KMS-11 (cell line): ENCODE data around the gene PTGR2.

Experiments
- H2AFZ ChIP-seq: fragments of 200-600 bp; sonication (generic); 2 replicates; pipeline ENCODE4 v1.6.1; 2016; ENCODE audit warnings: antibody characterized with exemption, mixed run types, low read depth
- H3K27ac ChIP-seq: fragments of 200-600 bp; sonication (generic); 2 replicates; pipeline ENCODE4 v1.6.1; 2016; ENCODE audit warnings: mild to moderate bottlenecking, mixed run types
- H3K27me3 ChIP-seq: fragments of 200-600 bp; sonication (generic); 2 replicates; pipeline ENCODE4 v1.6.1; 2017; ENCODE audit warnings: mild to moderate bottlenecking, low read depth, mixed run types, moderate library complexity; ENCODE audit not compliant: insufficient read depth
- H3K36me3 ChIP-seq: fragments of 200-600 bp; sonication (generic); 2 replicates; pipeline ENCODE4 v1.6.1; 2017; ENCODE audit warnings: mild to moderate bottlenecking, mixed run types; ENCODE audit not compliant: insufficient read depth
- H3K4me1 ChIP-seq: fragments of 200-600 bp; sonication (generic); 2 replicates; pipeline ENCODE4 v1.6.1; 2016; ENCODE audit warnings: mild to moderate bottlenecking, low read depth, mixed run types; ENCODE audit not compliant: poor library complexity, severe bottlenecking
- H3K4me2 ChIP-seq: fragments of 200-600 bp; sonication (generic); 2 replicates; pipeline ENCODE4 v1.7.0; 2016; ENCODE audit warnings: mild to moderate bottlenecking, mixed run types
- H3K4me3 ChIP-seq: fragments of 200-600 bp; sonication (generic); IDR thresholded peaks from 2 replicates; pipeline ENCODE4 v1.6.1; 2017; ENCODE audit warnings: low read depth, low read length, mixed read lengths; ENCODE audit not compliant: insufficient read depth
- H3K79me2 ChIP-seq: fragments of 200-600 bp; sonication (generic); 2 replicates; pipeline ENCODE4 v1.6.1; 2016; ENCODE audit warnings: low read depth, mixed run types; ENCODE audit not compliant: insufficient read depth
- H3K9ac ChIP-seq: fragments of 200-600 bp; sonication (generic); 2 replicates; pipeline ENCODE4 v1.6.1; 2016; ENCODE audit warnings: mild to moderate bottlenecking, mixed run types
- H4K20me1 ChIP-seq: fragments of 200-600 bp; sonication (generic); 2 replicates; pipeline ENCODE4 v1.6.1; 2016; ENCODE audit warnings: mild to moderate bottlenecking, mixed run types; ENCODE audit not compliant: insufficient read depth
- TF ChIP-seq, protein P1 (sequence below): fragments of 200-600 bp; sonication (generic); conservative IDR thresholded peaks from 2 replicates; pipeline ENCODE4 v1.6.1; 2017; ENCODE audit warnings: low read depth, mild to moderate bottlenecking, antibody characterized with exemption, low read length, moderate library complexity, mixed read lengths

The PTGR2 gene

DNA sequence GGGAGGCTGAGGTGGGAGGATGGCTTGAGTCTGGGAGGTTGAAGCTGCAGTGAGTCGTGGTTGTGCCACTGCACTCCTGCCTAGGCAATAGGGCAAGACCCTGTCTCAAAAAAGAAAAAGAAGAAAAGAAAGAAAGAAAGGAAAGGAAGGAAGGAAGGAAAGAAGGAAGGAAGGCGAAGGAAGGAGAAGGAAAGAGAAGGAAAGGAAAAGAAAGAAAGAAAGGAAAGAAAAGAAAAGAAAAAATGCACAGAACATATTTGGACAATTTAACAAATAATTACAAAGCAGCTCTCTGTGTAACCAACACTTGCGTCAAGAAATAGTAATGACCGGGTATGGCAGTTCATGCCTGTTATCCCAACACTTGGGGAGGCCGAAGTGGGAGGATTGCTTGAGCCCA, 35.8 kb upstream of the PTGR2 start:
- Histone ChIP-seq H3K27ac (no peak overlapping the region), H3K4me2 (no peak overlapping the region), H2AFZ (no peak overlapping the region), H4K20me1 (no peaks in the 10 kb centered on the region), H3K4me3 (no peak overlapping the region), H3K4me1 (no peaks in the 10 kb centered on the region), H3K27me3 (no peaks in the 10 kb centered on the region), H3K79me2 (no peaks in the 10 kb centered on the region), H3K36me3 (no peaks in the 10 kb centered on the region), H3K9ac (no peak overlapping the region)
- TF ChIP-seq, protein P1, sequence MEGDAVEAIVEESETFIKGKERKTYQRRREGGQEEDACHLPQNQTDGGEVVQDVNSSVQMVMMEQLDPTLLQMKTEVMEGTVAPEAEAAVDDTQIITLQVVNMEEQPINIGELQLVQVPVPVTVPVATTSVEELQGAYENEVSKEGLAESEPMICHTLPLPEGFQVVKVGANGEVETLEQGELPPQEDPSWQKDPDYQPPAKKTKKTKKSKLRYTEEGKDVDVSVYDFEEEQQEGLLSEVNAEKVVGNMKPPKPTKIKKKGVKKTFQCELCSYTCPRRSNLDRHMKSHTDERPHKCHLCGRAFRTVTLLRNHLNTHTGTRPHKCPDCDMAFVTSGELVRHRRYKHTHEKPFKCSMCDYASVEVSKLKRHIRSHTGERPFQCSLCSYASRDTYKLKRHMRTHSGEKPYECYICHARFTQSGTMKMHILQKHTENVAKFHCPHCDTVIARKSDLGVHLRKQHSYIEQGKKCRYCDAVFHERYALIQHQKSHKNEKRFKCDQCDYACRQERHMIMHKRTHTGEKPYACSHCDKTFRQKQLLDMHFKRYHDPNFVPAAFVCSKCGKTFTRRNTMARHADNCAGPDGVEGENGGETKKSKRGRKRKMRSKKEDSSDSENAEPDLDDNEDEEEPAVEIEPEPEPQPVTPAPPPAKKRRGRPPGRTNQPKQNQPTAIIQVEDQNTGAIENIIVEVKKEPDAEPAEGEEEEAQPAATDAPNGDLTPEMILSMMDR, result no peak

DNA sequence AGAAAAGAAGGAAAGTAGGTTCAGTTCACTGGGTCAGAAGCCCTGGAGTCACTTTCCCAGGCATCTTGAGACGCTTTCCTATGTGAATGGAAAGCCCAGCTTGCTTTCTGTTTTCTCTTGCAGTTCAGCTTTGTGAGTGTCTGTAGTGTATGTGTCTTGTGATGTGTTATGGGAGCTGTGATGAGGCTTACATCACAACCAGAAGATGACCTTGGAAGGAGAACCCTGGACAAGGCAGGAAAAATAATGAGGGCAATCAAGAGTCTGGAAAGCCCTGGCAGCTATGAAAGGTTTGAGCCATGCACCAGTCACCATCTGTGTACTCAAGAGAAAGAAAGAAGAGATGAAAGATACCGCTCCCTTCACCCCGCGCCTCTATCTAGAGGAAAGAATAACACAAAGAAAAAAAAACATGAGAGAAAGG, 35.2 kb upstream of the PTGR2 start:
- Histone ChIP-seq H3K4me3 (no peak overlapping the region), H2AFZ (no peak overlapping the region), H3K4me1 (no peaks in the 10 kb centered on the region), H3K79me2 (no peaks in the 10 kb centered on the region), H4K20me1 (no peaks in the 10 kb centered on the region), H3K9ac (no peak overlapping the region), H3K4me2 (no peak overlapping the region), H3K36me3 (no peaks in the 10 kb centered on the region), H3K27ac (no peak overlapping the region), H3K27me3 (no peaks in the 10 kb centered on the region)
- TF ChIP-seq, protein P1, result no peak

DNA sequence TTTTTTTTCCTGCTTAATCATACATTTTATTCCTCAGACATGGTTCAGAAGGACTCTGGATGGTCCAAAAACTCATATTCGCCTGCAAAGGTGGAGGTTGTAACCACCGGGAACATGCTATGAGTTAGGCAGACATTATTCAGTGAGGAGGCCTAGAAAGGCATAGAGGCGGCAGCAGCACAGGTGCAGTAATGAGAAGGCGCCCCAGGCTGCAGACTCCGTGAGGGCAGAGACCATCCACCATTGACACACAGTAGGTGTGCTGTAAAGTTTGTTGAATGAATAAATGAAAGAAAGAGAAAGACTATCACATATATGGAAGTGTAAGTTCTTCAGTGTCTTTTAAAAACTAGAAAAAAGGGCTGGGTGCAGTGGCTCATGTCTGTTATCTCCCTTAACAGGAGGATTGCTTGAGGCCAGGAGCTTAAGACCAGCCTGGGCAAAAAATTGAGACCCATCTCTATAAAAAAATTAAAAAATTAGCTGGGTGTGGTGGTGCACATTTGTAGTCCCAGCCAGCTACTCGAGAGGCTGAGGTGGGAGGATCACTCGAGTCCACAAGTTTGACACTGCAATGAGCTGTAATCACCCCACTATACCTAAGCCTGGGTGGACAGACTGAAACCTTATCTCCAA, 34.5 kb upstream of the PTGR2 start:
- no peaks in the 10 kb centered on the region for H3K4me1 ChIP-seq
- H3K79me2 ChIP-seq, result no peaks in the 10 kb centered on the region
- no peaks in the 10 kb centered on the region for H3K27me3 ChIP-seq
- H3K4me3 ChIP-seq, result no peak overlapping the region
- H4K20me1 ChIP-seq, result no peaks in the 10 kb centered on the region
- H3K36me3 ChIP-seq, result no peaks in the 10 kb centered on the region
- H3K9ac ChIP-seq, result no peak overlapping the region
- no peak overlapping the region for H3K4me2 ChIP-seq
- H3K27ac ChIP-seq, result no peak overlapping the region
- H2AFZ ChIP-seq, result no peak overlapping the region
- TF ChIP-seq, protein P1, result no peak

DNA sequence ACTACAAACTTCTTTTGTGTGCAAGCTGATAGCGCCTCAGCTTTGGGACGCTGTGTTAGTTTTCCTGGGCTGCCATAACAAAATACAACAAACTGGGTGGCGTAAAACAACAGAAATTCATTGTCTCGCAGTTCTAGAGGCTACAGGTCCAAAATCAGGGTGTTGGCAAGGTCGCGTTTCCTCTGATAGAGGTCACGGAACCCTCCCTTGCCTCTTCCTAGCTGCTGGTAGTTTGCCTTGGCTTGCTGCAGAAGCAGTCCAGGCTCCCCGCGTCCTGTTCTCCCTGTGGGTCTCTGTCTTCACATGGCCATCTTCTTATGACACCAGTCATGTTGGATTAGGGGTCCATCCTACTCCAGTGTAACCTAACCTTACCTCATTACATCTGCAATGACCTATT, 32.8 kb upstream of the PTGR2 start:
- TF ChIP-seq, protein P1, result no peak
- no peaks in the 10 kb centered on the region for H4K20me1 ChIP-seq

More for the DNA sequence above, 32.8 kb upstream of the PTGR2 start:
- no peak overlapping the region for H3K4me3 ChIP-seq
- H2AFZ ChIP-seq, result no peak overlapping the region
- no peaks in the 10 kb centered on the region for H3K27me3 ChIP-seq
- no peaks in the 10 kb centered on the region for H3K79me2 ChIP-seq
- no peak overlapping the region for H3K9ac ChIP-seq
- H3K27ac ChIP-seq, result no peak overlapping the region
- H3K4me1 ChIP-seq, result no peaks in the 10 kb centered on the region
- H3K36me3 ChIP-seq, result no peaks in the 10 kb centered on the region
- no peak overlapping the region for H3K4me2 ChIP-seq
